ENCODE data around the gene KCNIP2.

The KCNIP2 gene

DNA sequence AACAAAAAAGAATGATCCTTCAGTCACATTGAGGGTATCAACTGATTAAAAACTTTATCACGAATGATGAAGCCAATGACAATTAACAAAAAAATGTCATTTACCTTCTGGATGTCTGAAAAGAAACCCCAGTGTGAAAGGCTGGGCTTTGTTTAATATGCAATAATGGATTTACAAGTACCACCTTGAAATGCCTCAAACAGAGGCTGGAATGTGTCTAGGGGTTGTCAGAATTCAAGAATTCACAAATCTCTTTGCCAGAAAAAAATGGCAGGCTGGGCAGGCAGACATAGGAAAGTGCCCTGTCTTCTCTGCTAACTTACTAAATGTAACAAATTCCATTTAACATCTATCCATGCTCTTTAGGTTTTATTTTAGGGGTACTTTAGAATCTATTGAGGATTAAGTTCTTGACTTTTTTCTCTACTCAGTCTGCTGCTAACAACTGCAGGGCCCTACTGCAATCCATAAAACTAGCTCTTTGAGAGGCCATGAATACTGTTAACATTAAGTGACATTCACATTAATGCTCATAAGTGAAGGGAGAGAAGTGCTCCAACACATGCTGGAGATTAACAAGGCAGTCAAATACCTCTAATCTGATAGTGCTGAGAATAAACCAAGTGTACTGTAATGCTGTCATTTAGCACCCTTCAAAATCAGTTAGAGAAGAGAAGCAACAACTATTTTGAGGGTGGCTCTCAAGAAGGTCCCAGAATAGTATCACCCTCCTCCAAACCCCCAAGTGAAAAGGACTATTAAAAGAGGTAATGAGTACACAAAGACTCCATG, 43.1 kb upstream of the KCNIP2 start:
- POLR2A ChIA-PET, result no interaction called here
- CTCF ChIA-PET, result interaction anchor here (1.2 to 13.2 kb wide), 7 partner anchors 9 to 187 kb away, joined by 3 to 249 read pairs (median 24); partner anchors contain the start of gene KCNIP2
- DNase-seq (ENCODE audit: extremely low spot score), result no peak
- TF ChIP-seq, protein P1, sequence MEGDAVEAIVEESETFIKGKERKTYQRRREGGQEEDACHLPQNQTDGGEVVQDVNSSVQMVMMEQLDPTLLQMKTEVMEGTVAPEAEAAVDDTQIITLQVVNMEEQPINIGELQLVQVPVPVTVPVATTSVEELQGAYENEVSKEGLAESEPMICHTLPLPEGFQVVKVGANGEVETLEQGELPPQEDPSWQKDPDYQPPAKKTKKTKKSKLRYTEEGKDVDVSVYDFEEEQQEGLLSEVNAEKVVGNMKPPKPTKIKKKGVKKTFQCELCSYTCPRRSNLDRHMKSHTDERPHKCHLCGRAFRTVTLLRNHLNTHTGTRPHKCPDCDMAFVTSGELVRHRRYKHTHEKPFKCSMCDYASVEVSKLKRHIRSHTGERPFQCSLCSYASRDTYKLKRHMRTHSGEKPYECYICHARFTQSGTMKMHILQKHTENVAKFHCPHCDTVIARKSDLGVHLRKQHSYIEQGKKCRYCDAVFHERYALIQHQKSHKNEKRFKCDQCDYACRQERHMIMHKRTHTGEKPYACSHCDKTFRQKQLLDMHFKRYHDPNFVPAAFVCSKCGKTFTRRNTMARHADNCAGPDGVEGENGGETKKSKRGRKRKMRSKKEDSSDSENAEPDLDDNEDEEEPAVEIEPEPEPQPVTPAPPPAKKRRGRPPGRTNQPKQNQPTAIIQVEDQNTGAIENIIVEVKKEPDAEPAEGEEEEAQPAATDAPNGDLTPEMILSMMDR (IDR thresholded peaks at IDR 0.05; ENCODE audit: control extremely low read depth, extremely low read depth, low read depth, missing control alignments), result no peak

DNA sequence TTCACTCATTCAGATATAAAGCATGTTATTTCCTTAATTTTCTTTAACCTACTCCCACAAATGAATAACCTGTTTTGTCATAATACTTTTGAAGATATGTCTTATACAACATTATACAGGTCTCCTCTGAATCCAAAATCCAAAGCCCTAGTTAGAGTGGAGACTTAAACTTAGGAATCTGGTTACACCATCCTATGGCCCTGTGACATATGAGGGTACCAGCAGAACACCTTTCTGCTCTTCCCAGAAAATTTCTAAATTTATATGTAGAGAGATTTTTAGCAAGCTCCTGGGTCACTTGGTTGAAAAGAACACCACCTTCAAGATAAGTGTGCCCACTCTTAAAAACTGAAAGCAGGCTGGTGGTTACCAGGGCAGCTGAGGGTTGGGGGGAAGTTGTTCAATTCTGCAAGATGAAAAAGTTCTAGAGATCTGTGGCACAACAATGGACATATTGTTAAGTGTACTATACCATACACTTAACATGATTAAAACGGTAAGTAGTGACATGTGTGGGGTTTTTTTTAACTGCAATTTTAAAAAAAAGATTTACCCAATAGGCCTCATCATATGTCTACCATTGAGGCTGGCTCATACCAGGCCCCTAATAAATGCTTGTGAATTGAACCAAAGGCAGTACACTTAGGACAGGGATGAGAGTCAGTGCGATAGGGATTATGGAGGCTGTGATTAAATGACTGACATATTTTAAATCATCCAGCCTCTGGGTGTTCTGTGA, 37.6 kb upstream of the KCNIP2 start:
- ChIA-PET CTCF (interaction anchor here (1.1 to 8.0 kb wide), 14 partner anchors 7 to 192 kb away, joined by 3 to 65 read pairs (median 4); no protein-coding TSS in a partner anchor), POLR2A (no interaction called here)
- no peak for DNase-seq (ENCODE audit: extremely low spot score)
- TF ChIP-seq, protein P1 (IDR thresholded peaks at IDR 0.05; ENCODE audit: control extremely low read depth, extremely low read depth, low read depth, missing control alignments), result no peak

GRCh38 chr10:101880232-101880573, 36.6 kb upstream of the KCNIP2 start:
- TF ChIP-seq, protein P1 (IDR thresholded peaks at IDR 0.05; ENCODE audit: control extremely low read depth, extremely low read depth, low read depth, missing control alignments), result no peak
- CTCF ChIA-PET, result interaction anchor here (0.9 to 8.0 kb wide), 15 partner anchors 8 to 193 kb away, joined by 3 to 65 read pairs (median 4); no protein-coding TSS in a partner anchor
- POLR2A ChIA-PET, result no interaction called here
- no peak for DNase-seq (ENCODE audit: extremely low spot score)

DNA sequence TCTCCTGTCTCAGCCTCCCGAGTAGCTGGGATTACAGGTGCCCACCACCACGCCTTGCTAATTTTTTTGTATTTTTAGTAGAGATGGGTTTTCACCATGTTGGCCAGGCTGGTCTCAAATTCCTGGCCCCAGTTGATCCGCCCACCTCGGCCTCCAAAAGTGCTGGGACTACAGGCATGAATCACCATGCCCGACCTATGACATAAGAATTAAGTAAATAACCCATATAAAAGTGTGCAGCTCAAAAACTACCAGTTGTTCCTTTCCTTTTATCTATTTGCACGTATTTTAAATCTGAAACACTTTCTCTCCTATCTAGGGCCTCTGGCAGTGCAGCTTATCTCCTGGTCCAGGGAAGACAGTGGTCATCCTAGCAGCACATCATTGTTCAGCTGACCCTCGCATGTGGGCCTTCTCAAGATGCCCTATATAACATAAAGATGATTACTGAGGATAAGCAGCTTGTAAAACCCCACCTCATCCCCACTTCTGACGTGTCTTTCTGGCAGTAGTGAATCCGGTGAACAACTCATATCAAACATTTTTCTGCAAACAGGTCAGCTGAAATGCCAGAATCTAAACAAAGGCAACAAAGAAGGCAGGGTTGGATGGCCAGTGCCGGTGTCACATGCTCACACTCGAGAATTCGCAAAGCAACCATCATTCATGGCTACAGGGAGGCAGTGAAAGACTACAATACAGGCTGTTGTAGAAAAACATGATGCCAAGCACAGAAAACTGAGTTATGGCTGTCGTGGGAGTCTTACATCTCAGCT, 36.0 kb upstream of the KCNIP2 start:
- ChIA-PET CTCF (interaction anchor here (0.9 to 8.0 kb wide), 14 partner anchors 8 to 194 kb away, joined by 3 to 65 read pairs (median 4); no protein-coding TSS in a partner anchor), POLR2A (no interaction called here)
- DNase-seq (ENCODE audit: extremely low spot score), result no peak
- TF ChIP-seq, protein P1 (IDR thresholded peaks at IDR 0.05; ENCODE audit: control extremely low read depth, extremely low read depth, low read depth, missing control alignments), result no peak

- POLR2A ChIA-PET, result interaction anchor here (0.8 kb wide), 1 partner anchor 75 kb away, joined by 3 read pairs; no protein-coding TSS in a partner anchor
- CTCF ChIA-PET, result interaction anchor here (1.0 to 8.0 kb wide), 9 partner anchors 10 to 195 kb away, joined by 3 to 65 read pairs (median 23); no protein-coding TSS in a partner anchor
- no peak for DNase-seq (ENCODE audit: extremely low spot score)
- TF ChIP-seq, protein P1 (IDR thresholded peaks at IDR 0.05; ENCODE audit: control extremely low read depth, extremely low read depth, low read depth, missing control alignments), result no peak
These were observed 35.3 kb upstream of the KCNIP2 start for GRCh38 chr10:101878869-101879268.

Measured in GM10248 (cell line).